GM21381 (cell line): ENCODE results near the gene DMBX1.

ENCODE experiments used
- ATAC-seq: cut with Tn5 transposase; IDR thresholded peaks from one replicate; pipeline ENCODE4 v1.9.1; 2021; ENCODE audit warnings: mild to moderate bottlenecking, moderate library complexity; ENCODE audit not compliant: unreplicated experiment

The DMBX1 gene

DNA sequence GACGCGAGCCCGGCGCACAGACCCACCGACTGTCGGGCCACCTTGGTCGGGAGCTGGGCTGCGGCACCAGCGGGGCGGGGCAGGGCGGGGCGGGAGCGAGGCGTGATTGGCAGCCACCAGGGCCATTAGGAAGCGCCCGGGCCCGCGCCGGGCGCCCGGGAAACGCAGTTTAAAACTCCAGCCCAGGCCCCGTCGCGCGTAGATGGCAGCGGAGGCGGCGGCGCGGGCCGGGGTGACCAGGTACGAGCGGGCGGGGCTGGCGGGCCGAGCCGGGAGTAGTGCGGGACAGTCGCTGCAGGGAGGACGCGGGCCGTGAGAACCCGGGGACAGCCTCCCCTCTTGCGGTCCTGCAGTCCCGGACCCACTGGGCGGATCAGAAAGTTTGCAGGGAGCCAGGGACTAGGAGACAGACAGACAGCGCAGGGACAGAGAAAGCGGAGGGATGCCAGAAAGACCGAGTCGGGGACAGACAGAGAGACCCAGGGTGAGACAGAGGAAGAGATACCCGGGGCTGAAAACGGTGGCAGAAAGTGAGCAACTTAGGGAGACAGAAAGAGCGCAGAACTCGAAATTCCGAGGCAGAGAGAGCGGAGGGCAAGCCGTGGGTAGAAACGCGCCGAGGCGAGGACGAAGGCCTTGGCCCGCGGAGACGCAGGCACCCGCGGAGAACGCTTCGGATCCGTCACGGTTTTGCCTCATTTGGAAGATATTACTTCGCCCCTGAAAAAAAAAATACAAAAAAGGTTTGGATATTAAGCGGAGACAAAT is at the start of gene DMBX1:
TSS of gene DMBX1 (plus strand) at position 199 of the 768 bp plus-strand sequence. CDS start 17,175 bp downstream, outside the sequence.
- no peak for ATAC-seq

DNA sequence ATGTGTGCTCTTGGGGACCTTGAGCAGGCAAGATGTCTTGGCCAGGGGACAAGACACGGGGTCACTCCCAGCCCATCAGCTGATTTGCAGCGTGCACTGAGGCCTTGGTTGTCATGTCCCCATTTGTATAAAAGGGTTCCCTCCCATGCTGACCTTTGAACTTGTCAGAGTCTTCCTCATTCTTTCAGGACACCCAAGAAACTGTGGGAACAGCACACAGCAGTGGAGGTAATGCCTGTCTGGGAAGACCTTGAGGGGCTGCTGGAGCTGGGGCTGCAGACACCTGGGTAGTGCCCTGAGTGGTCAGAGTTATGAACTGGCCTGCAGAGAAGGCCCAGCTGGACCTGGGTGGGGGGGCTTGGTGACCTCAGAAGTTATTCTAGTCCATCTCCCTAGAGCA is 49.2 kb upstream of the DMBX1 start:
- no peak for ATAC-seq

DNA sequence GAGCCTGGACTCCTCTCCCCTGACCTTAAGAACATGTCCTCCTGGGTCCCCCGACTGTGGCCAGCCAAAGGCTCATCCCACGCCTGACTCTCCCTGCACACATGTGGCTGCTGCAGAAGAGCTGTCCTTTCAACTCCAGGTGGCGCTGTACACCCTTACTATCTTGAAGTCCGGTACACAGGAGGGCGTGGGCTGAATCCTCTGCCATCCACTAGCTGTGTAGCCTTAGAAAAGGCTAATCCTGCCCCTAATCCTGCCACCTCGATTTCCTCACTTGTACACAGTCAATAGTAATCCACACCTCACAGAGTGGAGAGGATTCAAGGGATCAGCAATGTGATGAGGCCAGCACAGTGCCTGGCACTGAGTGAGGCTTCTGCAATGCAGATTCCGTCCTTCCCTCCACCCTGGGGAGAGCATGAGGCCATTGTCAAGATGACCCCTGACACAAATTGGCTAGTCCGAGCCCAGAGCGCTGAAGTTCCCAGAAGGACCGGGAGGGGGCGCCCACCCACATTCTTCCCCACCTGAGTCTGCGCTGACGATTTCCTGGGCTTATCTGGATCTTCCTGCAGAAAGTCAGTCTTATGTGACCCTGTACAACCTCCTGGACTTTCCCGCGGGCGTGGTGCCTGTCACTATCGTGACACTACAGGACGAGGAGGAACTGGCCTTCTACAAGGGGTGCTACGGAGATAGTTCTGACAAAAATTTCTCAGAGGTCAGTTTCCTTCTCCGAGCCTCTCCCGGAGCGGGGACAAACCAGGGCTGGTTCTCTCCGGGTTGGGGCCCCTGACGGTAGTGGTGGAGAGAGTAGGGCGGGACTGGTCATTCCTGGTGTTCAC is 47.1 kb upstream of the DMBX1 start:
- peak; percentile 69 for ATAC-seq

DNA sequence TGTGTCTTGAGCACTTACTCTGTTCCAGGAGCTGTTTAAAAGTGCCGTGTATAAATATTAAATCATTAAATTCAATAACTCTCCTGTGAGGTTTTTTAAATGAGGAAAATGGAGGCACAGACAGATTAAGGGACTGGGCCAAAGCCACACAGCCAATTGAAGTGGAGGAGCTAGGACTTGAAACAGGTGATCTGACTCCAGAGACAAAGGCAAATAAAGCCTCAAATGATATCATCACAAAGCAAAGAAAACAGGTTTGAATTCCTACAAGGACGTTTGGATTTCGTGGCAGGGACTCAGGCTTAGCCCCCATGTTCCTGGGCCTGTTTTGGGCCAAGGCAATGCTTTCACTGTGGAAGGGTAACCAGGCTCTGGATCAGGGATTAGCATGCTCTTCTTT is 45.2 kb upstream of the DMBX1 start:
- no peak for ATAC-seq

DNA sequence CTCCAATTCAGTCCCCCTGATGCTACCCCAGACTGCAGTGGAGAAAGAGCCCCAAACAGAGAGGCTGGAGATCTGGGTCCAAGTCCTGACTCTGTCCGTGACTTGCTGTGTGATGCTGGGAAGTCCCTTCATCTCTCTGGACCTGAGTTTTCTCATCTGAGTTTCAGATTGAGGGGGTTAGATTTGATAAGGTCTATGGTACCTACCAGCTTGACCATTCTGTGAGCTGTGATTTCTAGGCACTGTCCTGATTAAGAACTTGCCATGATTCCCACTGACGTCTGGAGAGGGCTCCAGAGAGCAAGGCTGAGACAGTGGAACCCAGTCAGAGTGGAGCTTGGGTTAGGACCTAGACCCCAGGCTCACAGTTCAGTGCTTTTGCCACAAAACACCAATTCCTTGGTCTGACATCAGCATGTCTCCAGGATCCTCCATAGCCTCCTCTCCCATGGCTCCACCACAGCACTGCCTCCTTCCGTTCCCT is 43.8 kb upstream of the DMBX1 start:
- ATAC-seq = no peak

DNA sequence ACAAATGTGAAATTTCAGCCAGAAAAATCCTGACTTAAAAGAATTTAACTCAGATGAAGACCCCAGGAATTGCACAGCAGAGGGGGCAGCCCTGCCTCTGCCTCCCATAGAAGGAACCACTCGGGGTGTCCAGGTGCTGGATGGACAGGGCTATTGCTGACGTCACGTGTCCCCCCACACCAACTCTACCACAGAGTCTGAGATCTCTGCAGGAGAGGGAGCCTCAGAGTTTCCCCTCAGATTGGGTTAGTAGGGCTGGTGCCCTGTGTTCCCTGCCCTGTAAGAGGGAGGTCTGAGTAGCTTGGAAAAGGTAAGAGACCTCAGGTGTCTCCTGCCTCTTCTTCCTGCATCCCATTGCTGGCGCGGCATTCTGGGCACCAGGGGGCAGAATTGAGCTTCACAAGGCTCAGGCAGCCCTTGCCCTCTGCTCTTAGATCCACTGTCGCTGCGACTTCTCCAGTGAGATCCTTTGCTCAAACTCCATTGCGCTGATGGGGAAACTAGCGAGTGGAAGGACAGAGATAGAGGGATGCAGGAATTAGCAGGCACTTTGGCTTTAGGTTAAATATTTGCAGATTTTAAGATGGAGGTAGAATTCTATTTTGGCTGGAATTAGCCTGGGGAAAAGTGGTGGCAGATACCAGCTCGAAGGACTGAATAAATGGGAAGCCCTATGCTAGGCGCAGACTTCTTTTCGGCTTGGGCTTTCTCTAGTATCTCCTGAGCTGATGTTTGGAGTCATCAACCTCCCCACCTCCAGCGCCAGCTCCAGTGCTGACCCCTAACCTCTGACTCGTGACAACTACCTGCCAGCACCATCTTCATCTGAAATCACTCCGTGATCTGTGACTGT is 42.8 kb upstream of the DMBX1 start:
- ATAC-seq = no peak

DNA sequence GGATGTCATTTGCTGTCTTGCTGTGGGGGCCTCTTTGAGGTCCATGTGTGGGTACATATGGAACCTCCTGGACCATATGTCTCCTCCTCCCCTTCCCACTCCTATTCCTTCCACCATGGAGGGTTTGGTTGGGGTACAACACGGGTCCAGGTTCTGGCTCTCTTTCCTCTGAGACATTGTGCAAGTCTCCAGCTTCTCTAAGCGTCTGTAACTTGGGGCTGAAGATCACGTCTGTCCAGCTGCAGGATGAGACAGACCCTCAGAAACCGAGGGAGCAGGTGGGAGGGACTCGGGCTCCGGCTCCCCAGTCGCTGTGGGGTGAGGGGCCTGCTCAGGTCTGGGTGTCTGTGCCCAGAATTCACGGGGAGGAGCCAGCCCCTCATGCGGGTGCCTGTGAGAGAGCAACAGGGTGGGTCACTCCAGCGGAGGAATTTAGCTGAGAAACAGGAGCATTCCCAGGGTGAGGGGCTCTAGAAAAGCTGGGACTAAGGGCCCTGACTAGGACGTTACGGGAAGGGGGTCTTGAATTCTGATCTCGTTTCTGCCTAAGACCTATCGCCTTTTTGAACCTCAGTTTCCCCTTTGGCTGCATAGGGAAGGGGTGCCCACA is 42.0 kb upstream of the DMBX1 start:
- no peak for ATAC-seq

DNA sequence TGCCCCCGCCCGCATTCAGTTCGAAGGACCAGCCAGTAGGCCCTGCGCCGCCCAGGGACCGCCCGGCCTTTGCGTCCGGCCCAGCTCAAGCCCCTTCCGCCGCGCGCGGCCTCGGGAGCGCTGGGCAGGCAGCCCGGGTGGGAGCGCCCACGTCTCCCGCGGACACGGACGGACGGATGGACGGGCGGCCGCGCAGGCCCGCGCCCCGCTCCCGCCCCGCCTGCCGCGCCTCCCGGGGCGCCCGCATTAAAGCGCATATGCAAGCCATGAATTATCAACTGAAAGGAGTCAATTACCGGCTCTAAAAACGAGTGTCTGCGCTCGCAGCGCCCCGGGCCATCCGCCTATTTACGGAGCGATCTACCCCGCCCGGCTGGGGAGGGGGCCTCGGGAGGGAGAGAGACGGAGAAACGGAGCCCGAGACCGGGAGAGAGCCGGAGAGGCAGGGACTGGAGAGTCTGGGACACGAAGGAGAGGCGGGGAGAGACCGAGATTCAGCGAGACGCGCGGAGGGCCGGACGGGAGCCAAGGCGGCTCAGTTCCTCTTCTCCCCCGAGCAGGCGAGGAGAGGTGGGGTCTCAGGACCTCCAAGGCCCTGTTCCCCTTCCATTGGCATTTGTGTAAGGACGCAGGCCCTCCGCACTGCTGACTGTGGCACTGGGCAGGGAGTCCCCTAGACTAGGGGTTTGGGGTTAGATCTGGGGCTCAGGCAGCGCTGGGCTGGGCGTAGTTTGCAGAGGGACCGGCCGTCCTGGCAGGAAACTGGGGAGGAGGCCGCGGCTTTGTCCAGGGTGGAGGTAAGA is 41.3 kb upstream of the DMBX1 start:
- ATAC-seq = no peak

DNA sequence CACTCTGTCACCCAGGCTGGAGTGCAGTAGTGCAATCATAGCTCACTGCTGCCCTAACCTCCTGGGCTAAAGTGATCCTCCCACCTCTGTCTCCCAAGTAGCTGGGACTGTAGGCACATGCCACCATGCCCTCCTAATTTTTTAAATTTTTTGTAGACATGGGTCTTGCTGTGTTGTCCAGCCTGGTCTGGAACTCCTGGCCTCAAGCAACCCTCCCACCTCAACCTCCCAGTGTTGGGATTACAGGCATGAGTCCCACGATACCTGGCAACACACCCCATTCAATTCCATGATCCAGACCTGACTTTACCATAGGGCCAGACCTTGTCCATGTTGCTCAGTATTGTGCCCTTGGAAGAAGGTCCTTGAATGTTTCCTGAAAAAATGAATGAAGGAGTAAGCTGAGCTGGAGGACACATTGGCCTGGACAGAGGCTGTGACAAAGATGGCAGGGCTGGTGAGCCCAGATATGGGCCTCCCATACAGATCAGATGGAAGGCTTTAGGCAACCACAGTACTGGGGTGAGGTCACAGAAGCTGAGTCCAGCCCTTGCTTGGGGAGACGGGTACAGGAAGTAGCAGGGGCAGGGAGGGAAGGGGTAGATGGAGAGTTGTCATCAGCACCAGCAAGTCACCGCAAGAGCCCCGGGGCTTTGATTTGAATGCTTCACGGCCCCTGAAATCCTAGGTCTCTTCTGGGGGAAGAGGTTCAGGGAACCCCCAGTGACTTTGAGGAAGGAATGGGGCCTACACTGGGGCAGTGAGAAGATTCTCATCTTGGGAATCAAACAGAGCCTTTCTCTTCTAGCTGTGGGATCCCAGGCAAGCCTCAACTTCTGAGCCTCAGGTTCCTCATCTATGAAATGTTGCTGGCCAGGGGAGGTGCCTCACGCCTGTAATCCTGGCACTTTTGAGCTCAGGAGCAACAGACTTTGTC is 40.1 kb upstream of the DMBX1 start:
- ATAC-seq = no peak

DNA sequence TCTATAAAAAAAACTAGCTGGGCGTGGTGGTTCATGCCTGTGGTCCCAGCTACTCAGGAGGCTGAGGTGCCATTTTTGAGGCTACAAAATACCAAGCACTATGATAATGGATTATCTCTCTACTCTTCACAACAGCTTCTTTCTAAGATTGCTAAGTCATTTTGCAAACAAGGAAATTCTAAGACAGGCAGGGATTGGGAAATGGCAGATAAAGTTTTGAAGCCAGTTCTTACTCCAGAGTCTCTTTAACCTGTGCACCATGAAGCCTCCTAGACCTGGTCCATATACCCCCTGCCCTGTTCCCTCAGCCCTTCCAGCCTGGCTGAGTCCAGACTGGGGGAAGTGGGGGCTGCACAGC is 39.5 kb upstream of the DMBX1 start:
- no peak for ATAC-seq

DNA sequence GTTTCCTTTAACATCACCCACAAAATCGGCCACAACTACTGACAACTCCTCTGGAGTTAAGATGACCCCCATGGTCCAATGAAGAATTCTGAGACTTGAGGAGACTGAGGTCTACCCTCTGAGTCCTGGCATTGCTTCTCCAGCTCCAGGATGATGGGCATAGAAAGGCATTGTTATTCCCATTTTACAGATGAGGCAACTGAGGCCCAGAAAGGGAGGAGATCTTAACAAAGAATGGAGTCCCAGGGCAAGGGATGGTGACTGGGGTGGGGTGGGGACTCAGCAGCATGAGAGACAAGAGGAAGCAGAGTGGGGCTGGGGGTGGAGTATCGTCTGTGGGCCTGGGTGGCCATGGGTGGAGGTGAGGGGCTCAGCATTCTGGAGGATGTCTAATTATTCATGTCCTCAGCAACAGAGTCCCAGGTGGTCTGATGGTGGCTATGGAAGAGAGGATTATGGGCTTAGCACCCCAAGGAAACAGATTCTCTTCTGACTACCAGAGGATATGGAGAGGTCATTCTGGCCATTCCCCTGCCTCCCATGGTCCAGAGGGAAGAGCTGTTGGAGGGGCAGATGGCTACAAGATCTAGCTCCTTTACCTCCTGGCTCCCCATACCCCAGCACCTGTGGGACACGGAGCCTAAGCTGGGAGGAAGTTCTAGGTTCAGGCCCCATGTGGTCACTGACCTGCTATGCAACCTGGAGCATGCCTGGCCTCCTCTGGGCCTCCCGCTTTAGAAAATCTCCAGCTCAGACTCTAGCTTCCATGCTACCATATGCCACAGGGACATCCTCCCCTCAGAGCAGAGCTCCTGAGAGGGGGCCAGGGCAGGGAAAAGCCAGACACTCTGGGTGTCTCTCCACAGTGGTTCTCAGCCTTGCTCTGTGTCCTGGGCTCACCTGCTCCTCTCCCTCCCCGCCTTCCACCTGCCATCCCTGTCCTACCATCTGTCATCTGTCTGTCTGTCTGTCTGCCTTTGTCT is 37.4 kb upstream of the DMBX1 start:
- ATAC-seq = no peak

DNA sequence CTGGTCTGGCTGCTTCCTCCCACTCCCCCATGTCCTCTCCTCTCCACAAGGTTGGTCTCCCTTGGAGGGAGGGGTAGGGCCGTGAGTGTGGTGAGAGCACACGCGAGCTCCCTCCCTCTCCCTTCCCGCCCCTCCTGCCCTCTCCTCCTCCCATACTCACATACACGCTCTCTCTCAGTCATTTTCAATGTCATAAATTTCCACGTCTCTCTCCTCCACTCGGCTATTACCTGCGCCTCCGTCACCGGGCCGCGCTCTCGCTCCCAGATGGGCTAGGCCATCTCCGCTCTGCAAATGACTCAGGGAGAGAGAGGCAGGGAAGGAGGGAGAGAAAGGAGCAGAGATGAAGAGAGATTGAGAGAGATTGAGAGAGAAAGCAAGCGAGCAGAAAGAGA is 36.7 kb upstream of the DMBX1 start:
- ATAC-seq = no peak

DNA sequence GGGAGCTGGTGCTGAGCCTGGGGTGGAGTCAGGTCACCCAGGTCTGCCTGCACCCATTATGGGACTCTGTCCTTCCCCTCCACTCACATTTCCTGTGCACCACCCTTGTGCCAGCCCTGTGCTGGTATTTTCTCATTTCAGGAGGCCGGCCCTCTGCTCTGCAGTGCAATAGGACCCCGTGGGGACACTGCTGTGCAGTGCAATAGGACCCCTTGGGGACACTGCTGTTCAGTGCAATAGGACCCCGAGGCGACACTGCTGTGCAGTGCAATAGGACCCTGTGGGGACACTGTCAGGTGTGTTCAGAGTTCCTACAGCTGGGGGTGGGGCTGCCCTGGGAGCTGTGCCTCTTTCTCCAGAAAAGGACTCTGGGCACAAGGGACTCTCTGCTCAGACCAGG is 36.2 kb upstream of the DMBX1 start:
- ATAC-seq = no peak

DNA sequence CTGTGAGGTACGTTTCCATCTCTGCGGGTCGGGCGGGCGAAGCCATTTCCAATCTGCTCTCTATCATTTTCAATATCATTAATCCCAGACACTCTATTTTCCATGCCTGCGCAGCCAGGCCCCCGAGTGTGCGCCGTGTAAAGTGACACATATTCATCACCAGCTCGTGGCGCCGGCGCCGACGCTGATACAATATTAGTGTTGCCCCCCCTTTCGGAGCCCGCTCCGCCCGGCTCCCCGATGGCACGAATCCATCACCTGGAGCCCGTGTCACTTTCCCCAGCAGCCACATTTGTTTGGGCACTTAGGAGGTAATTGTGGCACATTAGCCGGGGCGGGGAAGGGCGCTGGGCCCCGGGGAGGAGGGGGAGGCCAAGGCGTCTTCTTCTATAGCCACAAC is 33.7 kb upstream of the DMBX1 start:
- ATAC-seq = no peak

DNA sequence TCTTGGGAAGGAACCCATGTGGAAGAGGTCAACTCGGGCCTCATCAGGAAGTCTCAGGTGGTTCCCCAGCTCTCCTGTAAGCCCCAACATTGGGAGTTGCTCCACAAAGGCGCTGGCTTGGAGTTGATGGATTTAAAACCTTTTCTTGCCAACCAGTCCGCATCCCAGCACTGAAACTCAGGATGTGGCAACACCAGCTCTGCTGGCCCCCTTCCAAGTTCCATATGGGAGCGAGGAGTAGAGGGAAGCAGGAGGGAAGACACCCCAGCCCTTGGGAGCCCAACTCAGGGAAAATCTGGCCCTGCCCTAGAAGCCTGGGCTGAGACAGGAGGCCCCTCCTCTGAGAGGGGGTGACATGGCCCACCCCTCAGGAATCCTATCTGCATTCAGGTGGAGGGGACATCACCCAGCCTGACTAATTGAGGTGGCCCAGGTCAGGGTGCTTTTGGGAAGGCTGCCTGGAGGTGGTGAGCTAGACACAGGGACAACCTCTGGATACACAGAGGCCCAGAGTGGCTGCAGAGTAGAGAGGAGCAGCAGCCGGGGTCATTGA is 33.1 kb upstream of the DMBX1 start:
- ATAC-seq = no peak

DNA sequence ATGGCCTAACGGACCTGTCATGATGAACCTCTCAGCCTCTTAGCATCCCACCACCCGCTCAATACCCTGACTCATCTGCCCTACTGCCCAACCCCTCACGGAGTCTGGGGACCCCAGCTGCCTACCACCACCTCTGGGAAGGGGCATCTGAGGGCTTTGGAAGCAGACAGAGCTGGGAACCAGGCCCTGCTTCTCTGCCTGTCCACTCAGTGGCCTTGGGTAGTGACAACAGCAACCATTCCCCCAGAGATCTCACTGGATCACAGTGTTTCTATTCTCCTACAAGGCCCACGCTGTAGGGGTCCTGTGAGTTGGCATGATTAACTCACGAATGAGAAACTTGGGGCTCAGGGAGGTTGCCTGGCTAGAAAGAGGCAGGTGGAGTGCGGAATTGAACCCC is 32.5 kb upstream of the DMBX1 start:
- ATAC-seq = no peak

DNA sequence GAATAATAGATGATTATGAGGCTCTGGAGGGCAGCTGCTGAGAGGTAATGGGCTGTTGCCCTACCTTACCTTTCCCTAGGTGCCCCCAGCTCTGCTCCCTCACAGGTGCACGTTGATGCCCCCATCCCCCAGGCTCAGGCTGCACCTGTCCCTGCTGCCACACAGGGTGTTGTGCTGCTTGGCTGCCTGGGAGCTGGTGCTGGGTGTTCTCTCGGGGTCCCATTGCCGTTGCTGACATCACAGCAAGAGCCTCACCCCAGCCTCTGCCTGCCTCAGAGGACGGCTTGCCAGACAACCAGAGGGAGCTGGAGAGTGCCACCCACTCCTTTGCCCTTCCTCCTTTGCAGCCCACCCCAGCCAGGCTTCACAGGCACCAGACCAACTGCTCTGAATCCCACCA is 31.4 kb upstream of the DMBX1 start:
- ATAC-seq = no peak
